A673 (cell line): ENCODE data around the gene PSENEN. TPM values are rescaled to one million over a fixed set of nuclear protein-coding genes. Genes with fewer than 3 reads are reported as not detected.
"Not testable (repeated sequence)": the region's sequence is repeated elsewhere in the genome, so short reads cannot be mapped to it uniquely, and the experiment has no call there.

Source experiments
- BruUV-seq: library from RNA; stranded (reverse); fragments of 400-500 nt; replicated peaks from 2 replicates; lab custom pipeline; 2021; lab: Mats Ljungman, UMichigan
- CTCF ChIA-PET: fragments of 300-600 bp; sonication (Branson Sonifier 250); formaldehyde crosslinking; loops from one replicate; lab custom pipeline; 2022; ENCODE audit warnings: antibody characterized with exemption; lab: Charles Lee
- POLR2A ChIA-PET: fragments of 300-600 bp; sonication (Branson Sonifier 250); formaldehyde crosslinking; loops from one replicate; lab custom pipeline; 2022; ENCODE audit warnings: antibody characterized with exemption; ENCODE audit not compliant: low non-redundant PET; lab: Charles Lee
- DNase-seq: peaks from one replicate; pipeline ENCODE4 v3.0.0-alpha.2; 2015; ENCODE audit warnings: low spot score
- H3K27ac ChIP-seq: fragments of 200-600 bp; sonication (generic); 2 replicates; pipeline ENCODE4 v1.5.1; 2016; ENCODE audit warnings: mixed run types, low read depth, mild to moderate bottlenecking, mixed read lengths, antibody characterized with exemption, low read length; ENCODE audit not compliant: poor library complexity, severe bottlenecking
- H3K27me3 ChIP-seq: fragments of 200-600 bp; sonication (generic); replicated peaks from 2 replicates; pipeline ENCODE4 v1.6.1; 2017; ENCODE audit warnings: mixed run types, low read depth, mild to moderate bottlenecking, mixed read lengths, antibody characterized with exemption, low read length; ENCODE audit not compliant: insufficient read depth, poor library complexity
- H3K36me3 ChIP-seq: fragments of 200-600 bp; sonication (generic); 2 replicates; pipeline ENCODE4 v1.6.1; 2016; ENCODE audit warnings: mixed run types, mild to moderate bottlenecking, mixed read lengths, antibody characterized with exemption, low read length; ENCODE audit not compliant: insufficient read depth, poor library complexity, severe bottlenecking
- H3K4me1 ChIP-seq: fragments of 200-600 bp; sonication (generic); 2 replicates; pipeline ENCODE4 v1.6.1; 2017; ENCODE audit warnings: mixed run types, mild to moderate bottlenecking, mixed read lengths, antibody characterized with exemption, low read length; ENCODE audit not compliant: insufficient read depth, poor library complexity, severe bottlenecking
- H3K4me3 ChIP-seq: fragments of 200-600 bp; sonication (generic); 2 replicates; pipeline ENCODE4 v1.5.1; 2016; ENCODE audit warnings: low read depth, mixed run types, mild to moderate bottlenecking, mixed read lengths, low read length; ENCODE audit not compliant: poor library complexity, severe bottlenecking
- H3K9me3 ChIP-seq: fragments of 200-600 bp; sonication (generic); 2 replicates; pipeline ENCODE4 v1.6.1; 2016; ENCODE audit warnings: mixed run types, low read depth, mild to moderate bottlenecking, mixed read lengths, antibody characterized with exemption, low read length; ENCODE audit not compliant: poor library complexity, severe bottlenecking
- EZH2 ChIP-seq: fragments of 200-600 bp; sonication (generic); IDR thresholded peaks from 2 replicates; pipeline ENCODE4 v1.6.1; 2017; ENCODE audit warnings: borderline replicate concordance, low read depth, mild to moderate bottlenecking, mixed read lengths, antibody characterized with exemption, low read length; ENCODE audit not compliant: poor library complexity, severe bottlenecking
- intact Hi-C: fragments of 100-400 bp; cut with micrococcal nuclease; formaldehyde crosslinking; loops from one replicate; pipeline ENCODE4 v1.10.0; 2022; ENCODE audit not compliant: unreplicated experiment
- total RNA-seq: library from RNA; stranded (reverse); gene quantifications from 2 replicates; pipeline ENCODE4 v1.2.3, GENCODE V29; 2021
- TF ChIP-seq, protein P1 (sequence below): fragments of 300-800, 200-600 bp; sonication (generic); conservative IDR thresholded peaks from 2 replicates; pipeline ENCODE4 v1.5.1; 2017; ENCODE audit warnings: low read depth, mild to moderate bottlenecking, antibody characterized with exemption, low read length, moderate library complexity, mixed read lengths

The PSENEN gene
- total RNA-seq, 1 experiment from 2014 or later = 58.8 TPM

GRCh38 chr19:35723671-35724070 lies 21.8 kb upstream of the PSENEN start:
- Histone ChIP-seq H3K4me3 (no peak overlapping the region), H3K36me3 (peaks cover 80% of the 10 kb centered on the region), H3K9me3 (no peaks in the 10 kb centered on the region), H3K27ac (no peak overlapping the region), H3K27me3 (no peaks in the 10 kb centered on the region), H3K4me1 (peaks cover 2% of the 10 kb centered on the region)
- DNase-seq = no peak
- ChIA-PET CTCF (interaction anchor here (0.6 kb wide), 1 partner anchor 90 kb away, joined by 3 read pairs; no protein-coding TSS in a partner anchor), POLR2A (no interaction called here)
- no TSS peak for BruUV-seq
- intact Hi-C loops = no loop called here
- TF ChIP-seq, protein P1, sequence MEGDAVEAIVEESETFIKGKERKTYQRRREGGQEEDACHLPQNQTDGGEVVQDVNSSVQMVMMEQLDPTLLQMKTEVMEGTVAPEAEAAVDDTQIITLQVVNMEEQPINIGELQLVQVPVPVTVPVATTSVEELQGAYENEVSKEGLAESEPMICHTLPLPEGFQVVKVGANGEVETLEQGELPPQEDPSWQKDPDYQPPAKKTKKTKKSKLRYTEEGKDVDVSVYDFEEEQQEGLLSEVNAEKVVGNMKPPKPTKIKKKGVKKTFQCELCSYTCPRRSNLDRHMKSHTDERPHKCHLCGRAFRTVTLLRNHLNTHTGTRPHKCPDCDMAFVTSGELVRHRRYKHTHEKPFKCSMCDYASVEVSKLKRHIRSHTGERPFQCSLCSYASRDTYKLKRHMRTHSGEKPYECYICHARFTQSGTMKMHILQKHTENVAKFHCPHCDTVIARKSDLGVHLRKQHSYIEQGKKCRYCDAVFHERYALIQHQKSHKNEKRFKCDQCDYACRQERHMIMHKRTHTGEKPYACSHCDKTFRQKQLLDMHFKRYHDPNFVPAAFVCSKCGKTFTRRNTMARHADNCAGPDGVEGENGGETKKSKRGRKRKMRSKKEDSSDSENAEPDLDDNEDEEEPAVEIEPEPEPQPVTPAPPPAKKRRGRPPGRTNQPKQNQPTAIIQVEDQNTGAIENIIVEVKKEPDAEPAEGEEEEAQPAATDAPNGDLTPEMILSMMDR = no peak
- TF ChIP-seq EZH2 = no peak

GRCh38 chr19:35724132-35724531 lies 21.3 kb upstream of the PSENEN start:
- H3K27ac ChIP-seq, intact Hi-C loops, H3K4me3 ChIP-seq, H3K27me3 ChIP-seq, H3K9me3 ChIP-seq, BruUV-seq, CTCF ChIA-PET, DNase-seq, POLR2A ChIA-PET, H3K4me1 ChIP-seq: not testable (repeated sequence)
- peaks cover 84% of the 10 kb centered on the region for H3K36me3 ChIP-seq

DNA sequence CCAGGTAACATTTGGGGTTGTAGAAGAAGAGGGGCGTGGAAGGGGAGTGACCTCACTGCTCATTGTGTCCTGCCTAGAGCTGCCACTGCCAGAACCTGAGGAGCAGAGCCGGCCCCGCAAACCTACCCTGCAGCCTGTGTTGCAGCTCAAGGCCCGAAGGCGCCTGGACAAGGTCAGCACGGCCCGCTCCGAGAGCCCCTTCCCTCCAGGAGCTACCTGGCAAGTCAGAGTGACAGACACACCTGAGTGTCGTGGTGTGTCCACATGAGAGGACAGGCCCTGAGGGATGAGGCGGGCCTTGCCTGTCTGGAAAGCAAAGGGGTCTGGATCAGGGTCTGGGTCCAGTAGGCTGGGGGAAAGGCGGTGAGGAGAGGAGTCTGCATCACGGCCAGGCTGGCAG lies 20.9 kb upstream of the PSENEN start:
- Histone ChIP-seq H3K27ac (no peak overlapping the region), H3K9me3 (no peaks in the 10 kb centered on the region), H3K36me3 (peaks cover 89% of the 10 kb centered on the region), H3K27me3 (no peaks in the 10 kb centered on the region), H3K4me1 (no peaks in the 10 kb centered on the region), H3K4me3 (no peak overlapping the region)
- intact Hi-C loops = no loop called here
- CTCF ChIA-PET = no interaction called here
- no peak for DNase-seq
- no TSS peak for BruUV-seq
- POLR2A ChIA-PET = no interaction called here
- TF ChIP-seq EZH2 = no peak
- TF ChIP-seq, protein P1 = no peak

- Histone ChIP-seq H3K9me3 (no peaks in the 10 kb centered on the region), H3K4me3 (no peak overlapping the region), H3K27ac (no peak overlapping the region), H3K36me3 (peaks cover 90% of the 10 kb centered on the region), H3K27me3 (no peaks in the 10 kb centered on the region), H3K4me1 (no peaks in the 10 kb centered on the region)
- no peak for TF ChIP-seq EZH2
- TF ChIP-seq, protein P1 = no peak
- ChIA-PET CTCF (no interaction called here), POLR2A (no interaction called here)
- intact Hi-C loops = no loop called here
- BruUV-seq = no TSS peak
- no peak for DNase-seq
Observed at GRCh38 chr19:35725216-35725861, 20.1 kb upstream of the PSENEN start.
